Activated CD4-positive, alpha-beta memory T cell treated with anti-CD3 and anti-CD28 coated beads, Interleukin-2, amount 10 ng/mL, durations not matched to agents 7 days and 5 days (primary cell): Measurements from ENCODE around the gene SHISA7. TPM values are rescaled to one million over a fixed set of nuclear protein-coding genes. Genes with fewer than 3 reads are reported as not detected.

ENCODE experiments used
- CTCF ChIA-PET: fragments of 350-600 bp; sonication (Branson Sonifier 250); formaldehyde crosslinking; loops from one replicate; lab custom pipeline; 2021; ENCODE audit warnings: antibody characterized with exemption, inconsistent platforms; lab: Charles Lee
- POLR2A ChIA-PET: fragments of 350-600 bp; sonication (Branson Sonifier 250); formaldehyde crosslinking; loops from one replicate; lab custom pipeline; 2021; ENCODE audit warnings: antibody characterized with exemption; lab: Charles Lee
- DNase-seq: peaks from one replicate; pipeline ENCODE4 v3.0.0-alpha.2; 2020
- H3K27ac Mint-ChIP-seq: one replicate; pipeline ENCODE4 v1.8.0; 2021; ENCODE audit warnings: mild to moderate bottlenecking, mixed read lengths
- H3K27me3 Mint-ChIP-seq: one replicate; pipeline ENCODE4 v1.8.0; 2021; ENCODE audit warnings: mixed read lengths
- H3K36me3 Mint-ChIP-seq: one replicate; pipeline ENCODE4 v1.8.0; 2021; ENCODE audit warnings: low read depth, mixed read lengths
- H3K4me1 Mint-ChIP-seq: one replicate; pipeline ENCODE4 v1.8.0; 2021; ENCODE audit warnings: mixed read lengths
- H3K4me3 Mint-ChIP-seq: one replicate; pipeline ENCODE4 v1.8.0; 2021; ENCODE audit warnings: mild to moderate bottlenecking, mixed read lengths
- H3K9me3 Mint-ChIP-seq: one replicate; pipeline ENCODE4 v1.8.0; 2021; ENCODE audit warnings: mixed read lengths
- total RNA-seq, 2 experiments: library from RNA; stranded (reverse); gene quantifications; one replicate each; pipeline ENCODE4 v1.2.3, GENCODE V29; 2021

The SHISA7 gene
- total RNA-seq, 2 experiments from 2014 or later: not detected

DNA sequence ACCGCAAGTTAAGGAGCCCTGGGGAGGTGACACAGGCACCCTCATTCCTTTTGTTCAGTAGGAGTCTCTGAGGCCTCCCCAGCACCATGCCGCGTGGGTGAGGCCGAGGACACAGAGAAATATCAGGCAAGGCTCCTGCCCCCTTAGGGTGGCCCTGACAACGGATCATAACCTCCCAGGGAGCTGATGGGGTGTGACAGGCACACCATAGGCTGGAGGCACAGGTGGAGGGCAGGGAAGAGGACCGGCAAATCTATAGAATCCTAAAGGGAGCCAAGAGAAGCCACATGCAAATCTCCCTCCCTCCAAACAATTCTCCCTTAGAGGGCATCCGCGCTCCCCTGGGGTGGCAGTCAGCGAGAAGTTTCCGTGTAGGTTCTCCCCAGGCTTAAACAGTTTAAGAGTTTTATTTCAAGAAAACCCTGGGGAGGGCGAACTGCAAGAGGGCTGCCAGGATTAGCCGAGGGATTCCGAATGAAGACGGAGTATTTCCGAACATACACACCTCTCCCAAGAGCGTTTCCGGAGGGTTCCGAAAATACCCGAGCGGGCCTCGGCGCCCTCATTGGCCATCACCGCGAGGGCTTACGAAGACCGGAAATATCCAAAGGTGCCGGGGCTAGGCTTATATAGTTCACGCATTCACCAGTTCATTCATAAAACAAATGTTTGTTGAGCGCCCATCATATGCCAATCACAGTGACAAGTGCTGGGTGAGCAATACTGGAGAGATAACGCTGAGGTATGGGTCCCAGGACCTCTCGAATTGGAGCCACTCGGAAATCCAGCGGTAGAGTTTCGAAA lies 58.0 kb downstream of the SHISA7 start:
- H3K27me3 Mint-ChIP-seq: no peaks in the 10 kb centered on the region
- ChIA-PET POLR2A (interaction anchor here (0.8 to 10.0 kb wide), 21 partner anchors 9 to 305 kb away, joined by 3 to 224 read pairs (median 7); partner anchors contain the start of genes HSPBP1, KMT5C, PPP1R12C and PPP6R1), CTCF (interaction anchor here (1.0 to 2.4 kb wide), 12 partner anchors 11 to 269 kb away, joined by 3 to 30 read pairs (median 6); partner anchors contain the start of genes U2AF2 and ZNF865)
- peak overlapping the region; percentile 100 for H3K4me3 Mint-ChIP-seq
- peaks cover 69% of the 10 kb centered on the region for H3K4me1 Mint-ChIP-seq
- peaks cover 55% of the 10 kb centered on the region for H3K36me3 Mint-ChIP-seq
- peak; percentile 97 for DNase-seq
- H3K9me3 Mint-ChIP-seq: no peaks in the 10 kb centered on the region
- H3K27ac Mint-ChIP-seq: peak overlapping the region; percentile 98

- Mint-ChIP-seq H3K4me1 (peaks cover 61% of the 10 kb centered on the region), H3K27me3 (no peaks in the 10 kb centered on the region), H3K36me3 (peaks cover 49% of the 10 kb centered on the region), H3K4me3 (peak within 1 kb of the TSS; percentile 100), H3K9me3 (no peaks in the 10 kb centered on the region), H3K27ac (peak within 1 kb of the TSS; percentile 98)
- DNase-seq: peak; percentile 58
- POLR2A ChIA-PET: interaction anchor here (0.8 to 3.4 kb wide), 21 partner anchors 9 to 304 kb away, joined by 3 to 77 read pairs (median 7); partner anchors contain the start of genes FIZ1, HSPBP1, KMT5C and PPP1R12C
- CTCF ChIA-PET: interaction anchor here (1.0 to 2.4 kb wide), 15 partner anchors 12 to 270 kb away, joined by 3 to 30 read pairs (median 6); partner anchors contain the start of genes HSPBP1, KMT5C, U2AF2 and UBE2S
Observed at GRCh38 chr19:55384131-55384919, 58.8 kb downstream of the SHISA7 start, which contains the start of gene TMEM238. TMEM238 (minus strand) TSS chr19:55384292; CDS start chr19:55384259, 33 bp downstream.

DNA sequence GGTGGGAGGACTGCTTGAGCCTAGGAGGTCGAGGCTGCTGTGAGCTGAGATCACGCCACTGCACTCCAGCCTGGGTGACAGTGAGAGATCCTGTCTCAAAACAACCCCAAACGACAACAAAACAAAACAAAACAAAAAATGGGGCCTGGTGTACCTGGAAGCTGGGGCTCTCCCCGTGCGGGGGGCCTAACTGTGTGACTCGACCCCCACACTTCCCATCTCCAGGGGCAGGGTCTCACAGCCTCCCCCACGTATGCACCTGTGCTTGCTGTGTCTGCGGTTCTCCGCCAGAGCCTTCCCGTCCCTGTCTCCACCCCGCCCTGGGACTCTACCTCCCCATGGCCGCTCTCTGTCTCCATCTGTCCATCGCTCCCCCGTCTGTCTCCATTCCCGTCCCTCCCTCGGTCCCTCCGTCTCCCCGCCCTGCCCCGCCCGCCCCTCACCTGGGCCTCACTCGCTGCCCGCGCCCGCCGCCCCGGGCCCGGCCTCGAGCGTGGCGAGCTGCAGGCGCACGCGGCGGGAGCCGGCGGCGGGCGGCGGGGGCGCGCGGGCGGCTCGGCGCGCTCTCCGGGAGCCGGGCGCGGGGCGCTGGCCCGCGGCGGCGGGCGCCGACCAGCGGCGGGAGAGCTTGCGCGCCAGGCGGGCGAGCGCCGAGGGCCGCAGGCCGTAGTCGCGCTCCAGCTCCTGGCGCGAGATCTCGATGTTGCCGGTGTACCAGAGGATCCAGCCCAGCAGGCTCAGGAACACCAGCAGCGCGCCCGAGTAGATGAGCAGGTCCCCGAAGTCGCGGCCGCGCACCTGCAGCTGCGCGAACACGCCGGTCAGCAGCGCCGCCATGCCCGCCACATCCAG lies 59.6 kb downstream of the SHISA7 start:
- H3K36me3 Mint-ChIP-seq: peaks cover 44% of the 10 kb centered on the region
- peaks cover 53% of the 10 kb centered on the region for H3K4me1 Mint-ChIP-seq
- ChIA-PET CTCF (interaction anchor here (1.2 to 2.4 kb wide), 13 partner anchors 20 to 321 kb away, joined by 3 to 30 read pairs (median 6); partner anchors contain the start of genes HSPBP1, KMT5C, RDH13 and UBE2S), POLR2A (interaction anchor here (1.1 to 3.4 kb wide), 21 partner anchors 8 to 303 kb away, joined by 3 to 77 read pairs (median 7); partner anchors contain the start of genes FIZ1, HSPBP1, KMT5C and PPP1R12C)
- peak; percentile 29 for DNase-seq
- peak overlapping the region; percentile 88 for H3K27ac Mint-ChIP-seq
- H3K4me3 Mint-ChIP-seq: peak overlapping the region; percentile 85
- no peaks in the 10 kb centered on the region for H3K9me3 Mint-ChIP-seq
- H3K27me3 Mint-ChIP-seq: no peaks in the 10 kb centered on the region

GRCh38 chr19:55382522-55383054 lies 60.5 kb downstream of the SHISA7 start:
- H3K36me3 Mint-ChIP-seq: peaks cover 35% of the 10 kb centered on the region
- H3K27ac Mint-ChIP-seq: peak overlapping the region; percentile 88
- H3K27me3 Mint-ChIP-seq: no peaks in the 10 kb centered on the region
- no peaks in the 10 kb centered on the region for H3K9me3 Mint-ChIP-seq
- peaks cover 44% of the 10 kb centered on the region for H3K4me1 Mint-ChIP-seq
- CTCF ChIA-PET: interaction anchor here (1.5 to 2.4 kb wide), 4 partner anchors 43 to 320 kb away, joined by 3 to 30 read pairs (median 10); partner anchors contain the start of genes KMT5C and RDH13
- no peak for DNase-seq
- H3K4me3 Mint-ChIP-seq: peak overlapping the region; percentile 85
- POLR2A ChIA-PET: interaction anchor here (0.6 to 3.4 kb wide), 9 partner anchors 10 to 132 kb away, joined by 3 to 77 read pairs (median 16); partner anchors contain the start of genes KMT5C, PPP6R1 and UBE2S

DNA sequence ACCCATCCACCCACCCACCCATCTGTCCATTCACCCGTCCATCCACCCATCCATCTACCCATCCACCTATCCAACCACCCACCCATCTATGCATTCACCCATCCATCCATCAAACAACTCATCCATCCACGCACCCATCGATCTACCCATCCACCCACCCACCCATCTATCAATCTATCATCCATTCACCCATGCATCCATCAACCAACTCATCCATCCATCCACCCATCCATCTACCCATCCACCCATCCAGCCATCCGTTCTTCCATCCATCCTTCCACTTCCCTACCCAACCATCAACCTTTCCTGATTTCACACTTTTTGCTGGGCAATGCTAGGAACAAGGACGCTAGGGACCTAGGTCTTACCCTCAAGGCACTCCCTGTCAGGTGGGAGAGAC lies 61.1 kb downstream of the SHISA7 start:
- H3K4me1 Mint-ChIP-seq: peaks cover 38% of the 10 kb centered on the region
- no peaks in the 10 kb centered on the region for H3K27me3 Mint-ChIP-seq
- CTCF ChIA-PET: interaction anchor here (0.6 kb wide), 1 partner anchor 240 kb away, joined by 4 read pairs; no protein-coding TSS in a partner anchor

DNA sequence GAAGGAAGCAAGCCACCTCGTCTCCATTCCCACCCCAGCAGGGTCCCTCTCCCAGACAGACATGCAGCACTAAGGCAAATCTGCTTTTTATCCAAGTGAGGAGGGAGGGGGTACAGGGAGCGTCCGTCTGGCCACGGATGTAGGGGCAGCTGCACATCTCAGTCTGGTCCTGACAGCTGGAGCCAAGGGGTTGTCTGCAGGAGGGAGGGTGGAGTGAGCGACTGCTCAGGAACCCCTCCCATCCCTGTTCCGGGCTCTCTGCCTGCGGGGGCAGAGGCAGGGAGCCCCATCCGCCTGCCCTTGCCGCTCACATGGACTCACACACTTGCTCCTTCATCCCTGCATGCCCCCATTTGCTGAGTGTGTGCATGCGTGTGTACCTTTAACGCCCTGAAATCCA lies 63.9 kb downstream of the SHISA7 start:
- Mint-ChIP-seq H3K4me3 (no peak overlapping the region), H3K36me3 (peaks cover 15% of the 10 kb centered on the region), H3K27ac (no peak overlapping the region), H3K9me3 (no peaks in the 10 kb centered on the region), H3K27me3 (no peaks in the 10 kb centered on the region), H3K4me1 (peaks cover 20% of the 10 kb centered on the region)
- ChIA-PET CTCF (no interaction called here), POLR2A (no interaction called here)
- no peak for DNase-seq

More for the DNA sequence above, 61.1 kb downstream of the SHISA7 start:
- no peak for DNase-seq
- Mint-ChIP-seq H3K36me3 (peaks cover 29% of the 10 kb centered on the region), H3K4me3 (peak overlapping the region; percentile 85), H3K27ac (no peak overlapping the region), H3K9me3 (no peaks in the 10 kb centered on the region)
- POLR2A ChIA-PET: interaction anchor here (0.6 to 3.4 kb wide), 3 partner anchors 9 to 131 kb away, joined by 3 to 17 read pairs (median 3); no protein-coding TSS in a partner anchor

Other genes starting within 250 kb of the SHISA7 start
- gene PTPRH, start 233.8 kb downstream of the SHISA7 start, total RNA-seq: not detected
- gene TMEM86B, start 214.5 kb downstream of the SHISA7 start, total RNA-seq: 10 to 100 TPM; 10.3 to 12.4 TPM
- gene PPP6R1, start 184.3 kb downstream of the SHISA7 start, total RNA-seq: 100 to 1,000 TPM; 213 to 229 TPM
- gene HSPBP1, start 163.2 kb downstream of the SHISA7 start, total RNA-seq: 10 to 100 TPM; 28.9 to 29.0 TPM
- gene BRSK1, start 159.3 kb downstream of the SHISA7 start, total RNA-seq: 1 to 10 TPM; 5.6 to 5.7 TPM
- 1 to 10 TPM; 1.0 to 2.0 TPM for gene TMEM150B, start 118.0 kb downstream of the SHISA7 start, total RNA-seq
- 10 to 100 TPM; 27.2 to 28.9 TPM for gene KMT5C, start 103.4 kb downstream of the SHISA7 start, total RNA-seq
- 1 to 10 TPM in 1 of 2 experiments, under 1 TPM in 1; 0.83 to 2.0 TPM for gene COX6B2, start 88.6 kb downstream of the SHISA7 start, total RNA-seq
- gene GARIN5B, start 80.0 kb downstream of the SHISA7 start, total RNA-seq: not detected
- gene IL11, start 72.8 kb downstream of the SHISA7 start, total RNA-seq: under 1 TPM in 1 of 2 experiments, not detected in 1; 0.48 TPM
- not detected for gene TMEM190, start 66.5 kb downstream of the SHISA7 start, total RNA-seq
- gene TMEM238, start 59.0 kb downstream of the SHISA7 start, total RNA-seq: 10 to 100 TPM; 19.2 to 19.3 TPM
- 1,000 to 10,000 TPM; 3,004 to 3,026 TPM for gene RPL28, start 57.4 kb downstream of the SHISA7 start, total RNA-seq
- gene UBE2S, start 35.5 kb downstream of the SHISA7 start, total RNA-seq: 100 to 1,000 TPM; 277 to 284 TPM
- gene ISOC2, start 18.3 kb upstream of the SHISA7 start, total RNA-seq: 10 to 100 TPM; 14.5 to 16.7 TPM
- not detected for gene C19orf85, start 21.5 kb upstream of the SHISA7 start, total RNA-seq
- 1 to 10 TPM; 6.7 to 9.1 TPM for gene ZNF628, start 33.3 kb upstream of the SHISA7 start, total RNA-seq
- gene NAT14, start 41.9 kb upstream of the SHISA7 start, total RNA-seq: 10 to 100 TPM; 11.9 to 12.0 TPM
- under 1 TPM; 0.15 to 0.18 TPM for gene SSC5D, start 45.1 kb upstream of the SHISA7 start, total RNA-seq
- gene SBK2, start 93.8 kb upstream of the SHISA7 start, total RNA-seq: not detected
- not detected for gene SBK3, start 102.2 kb upstream of the SHISA7 start, total RNA-seq
- gene ZNF579, start 137.5 kb upstream of the SHISA7 start, total RNA-seq: 1 to 10 TPM; 6.4 to 6.6 TPM
- 10 to 100 TPM; 10.9 to 11.7 TPM for gene FIZ1, start 156.2 kb upstream of the SHISA7 start, total RNA-seq
- gene ZNF524, start 157.0 kb upstream of the SHISA7 start, total RNA-seq: 10 to 100 TPM; 35.4 to 37.3 TPM
- 10 to 100 TPM; 15.3 to 15.4 TPM for gene ZNF865, start 162.3 kb upstream of the SHISA7 start, total RNA-seq
- gene ZNF784, start 181.3 kb upstream of the SHISA7 start, total RNA-seq: 1 to 10 TPM; 6.4 to 7.4 TPM
- gene ZNF580, start 197.7 kb upstream of the SHISA7 start, total RNA-seq: 10 to 100 TPM; 35.7 to 39.7 TPM
- 10 to 100 TPM; 26.6 to 30.1 TPM for gene ZNF581, start 200.3 kb upstream of the SHISA7 start, total RNA-seq
- gene CCDC106, start 204.9 kb upstream of the SHISA7 start, total RNA-seq: 1 to 10 TPM; 3.7 to 3.8 TPM
- 100 to 1,000 TPM; 204 to 213 TPM for gene U2AF2, start 211.7 kb upstream of the SHISA7 start, total RNA-seq
- 10 to 100 TPM; 63.9 to 64.5 TPM for gene EPN1, start 231.9 kb upstream of the SHISA7 start, total RNA-seq